Brain microvascular endothelial cell (primary cell): ENCODE measurements around the gene NDUFAB1.
"Not testable (repeated sequence)": the region's sequence is repeated elsewhere in the genome, so short reads cannot be mapped to it uniquely, and the experiment has no call there.

ENCODE experiments used
- DNase-seq: peaks from one replicate; pipeline ENCODE4 v3.0.0-alpha.2; 2020
- H3K27ac ChIP-seq: fragments of 250-450 bp; sonication (Bioruptor Pico); 2 replicates; pipeline ENCODE4 v1.5.1; 2020; ENCODE audit warnings: mild to moderate bottlenecking, moderate library complexity
- H3K27me3 ChIP-seq: fragments of 250-450 bp; sonication (Bioruptor Pico); replicated peaks from 2 replicates; pipeline ENCODE4 v1.5.1; 2020; ENCODE audit warnings: mild to moderate bottlenecking
- H3K36me3 ChIP-seq: fragments of 250-450 bp; sonication (Bioruptor Pico); replicated peaks from 2 replicates; pipeline ENCODE4 v1.5.1; 2020; ENCODE audit warnings: mild to moderate bottlenecking
- H3K4me3 ChIP-seq: 2 replicates; pipeline ENCODE4 v1.5.1; 2011; ENCODE audit warnings: low read depth, mild to moderate bottlenecking, control low read depth, low read length, moderate library complexity
- CTCF ChIP-seq: IDR thresholded peaks from 2 replicates; pipeline ENCODE4 v1.5.1; 2011; ENCODE audit warnings: low read depth, mild to moderate bottlenecking, moderate library complexity, low read length, control low read depth, inconsistent platforms; ENCODE audit errors: missing control alignments
- in situ Hi-C: cut with HindIII; loops from 2 replicates; pipeline ENCODE4 v1.10.0; 2017; ENCODE audit warnings: low sequenced_read_pairs, low pct_ligation_motif_present

The NDUFAB1 gene

DNA sequence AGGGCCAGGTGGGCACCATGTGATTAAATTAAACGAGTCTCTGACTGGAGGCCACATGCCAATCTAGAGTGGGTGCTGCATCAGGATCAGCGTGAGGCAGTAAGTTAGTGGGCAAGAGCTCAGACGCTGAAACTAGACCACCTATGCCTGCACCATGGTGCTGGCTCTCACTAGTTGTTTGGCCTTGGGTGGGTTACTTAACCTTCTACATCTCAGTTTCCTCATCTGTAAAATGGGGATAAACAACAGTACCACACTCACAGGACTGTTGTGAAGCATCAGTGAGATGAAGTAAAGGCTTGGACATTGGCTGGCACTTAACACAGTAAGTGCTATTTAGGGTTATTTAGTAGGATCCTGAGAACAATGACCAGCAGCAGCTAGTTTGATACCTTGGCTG, 5.9 kb downstream of the NDUFAB1 start:
- TF ChIP-seq CTCF = no peak
- Histone ChIP-seq H3K27me3 (no peaks in the 10 kb centered on the region), H3K4me3 (no peak overlapping the region), H3K36me3 (peaks cover 40% of the 10 kb centered on the region), H3K27ac (no peak overlapping the region)
- in situ Hi-C loops = no loop called here
- DNase-seq = no peak

GRCh38 chr16:23587726-23588125, 8.4 kb downstream of the NDUFAB1 start:
- Histone ChIP-seq H3K27me3 (no peaks in the 10 kb centered on the region), H3K27ac (peak overlapping the region; percentile 37), H3K36me3 (peaks cover 45% of the 10 kb centered on the region), H3K4me3 (no peak overlapping the region)
- in situ Hi-C loops = no loop called here
- TF ChIP-seq CTCF = no peak
- peak; percentile 87 for DNase-seq

GRCh38 chr16:23584186-23585076, 11.7 kb downstream of the NDUFAB1 start:
- in situ Hi-C loops = no loop called here
- DNase-seq = no peak
- Histone ChIP-seq H3K27ac (no peak overlapping the region), H3K27me3 (no peaks in the 10 kb centered on the region), H3K36me3 (peaks cover 50% of the 10 kb centered on the region), H3K4me3 (no peak overlapping the region)
- no peak for TF ChIP-seq CTCF

GRCh38 chr16:23583271-23583670, 12.8 kb downstream of the NDUFAB1 start:
- DNase-seq, H3K27ac ChIP-seq, in situ Hi-C loops, H3K27me3 ChIP-seq, H3K4me3 ChIP-seq: not testable (repeated sequence)
- H3K36me3 ChIP-seq = peaks cover 50% of the 10 kb centered on the region

DNA sequence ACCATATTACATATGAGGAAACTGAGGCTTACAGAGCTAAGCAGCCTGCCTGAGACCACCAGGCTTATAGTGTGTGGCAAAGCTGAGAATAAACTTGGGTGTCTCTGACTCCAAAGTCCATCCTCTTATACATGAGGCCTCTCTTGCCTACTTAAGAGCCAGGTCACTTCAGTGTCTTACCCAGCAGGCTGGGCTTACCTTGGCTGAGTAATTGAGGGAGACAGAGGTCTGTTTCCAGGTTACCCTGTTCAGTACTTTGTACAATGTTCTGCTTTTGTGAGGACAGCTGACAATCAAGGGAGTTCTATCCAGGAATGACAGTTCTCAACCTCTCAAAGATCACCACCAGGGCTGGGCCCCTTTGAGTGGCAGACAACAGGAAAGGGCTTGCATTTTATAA, 14.4 kb downstream of the NDUFAB1 start:
- no peak for TF ChIP-seq CTCF
- in situ Hi-C loops = no loop called here
- Histone ChIP-seq H3K27me3 (no peaks in the 10 kb centered on the region), H3K4me3 (no peak overlapping the region), H3K27ac (no peak overlapping the region), H3K36me3 (peaks cover 45% of the 10 kb centered on the region)
- DNase-seq = no peak

- Histone ChIP-seq H3K27me3 (no peaks in the 10 kb centered on the region), H3K27ac (no peak overlapping the region), H3K4me3 (no peak overlapping the region), H3K36me3 (peaks cover 39% of the 10 kb centered on the region)
- in situ Hi-C loops = no loop called here
- no peak for TF ChIP-seq CTCF
- DNase-seq = no peak
Measured at GRCh38 chr16:23580391-23580790, 15.7 kb downstream of the NDUFAB1 start.
